GM19043 (cell line): ENCODE results near the gene C7.
"Not testable (repeated sequence)": the region's sequence is repeated elsewhere in the genome, so short reads cannot be mapped to it uniquely, and the experiment has no call there.

Experiments
- ATAC-seq: cut with Tn5 transposase; IDR thresholded peaks from one replicate; pipeline ENCODE4 v1.9.1; 2021; ENCODE audit warnings: low read depth; ENCODE audit not compliant: unreplicated experiment

C7 gene

DNA sequence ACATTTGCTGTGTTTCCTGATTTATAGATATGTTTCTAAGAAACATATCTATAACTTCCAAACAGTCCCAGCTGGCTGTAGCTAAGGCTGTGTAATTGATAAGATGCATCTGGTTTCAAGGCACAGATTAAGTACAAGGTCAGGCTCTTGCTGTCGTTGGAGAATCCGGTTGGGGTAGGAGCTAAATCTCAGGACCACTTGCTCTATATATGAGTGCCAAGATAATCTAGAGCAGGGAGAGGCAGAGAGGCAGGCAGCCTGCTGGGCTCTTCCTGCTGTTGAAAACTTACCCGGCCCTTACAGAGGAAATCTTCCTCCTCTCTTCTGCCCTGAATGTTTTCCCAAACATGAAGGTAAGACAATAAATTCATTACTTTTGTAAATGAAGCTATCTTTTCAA, at the start of gene C7:
Gene C7 (plus strand): TSS at position 234 of the 400 bp plus-strand sequence. CDS start 114 bp downstream, at position 348.
- ATAC-seq, result no peak

DNA sequence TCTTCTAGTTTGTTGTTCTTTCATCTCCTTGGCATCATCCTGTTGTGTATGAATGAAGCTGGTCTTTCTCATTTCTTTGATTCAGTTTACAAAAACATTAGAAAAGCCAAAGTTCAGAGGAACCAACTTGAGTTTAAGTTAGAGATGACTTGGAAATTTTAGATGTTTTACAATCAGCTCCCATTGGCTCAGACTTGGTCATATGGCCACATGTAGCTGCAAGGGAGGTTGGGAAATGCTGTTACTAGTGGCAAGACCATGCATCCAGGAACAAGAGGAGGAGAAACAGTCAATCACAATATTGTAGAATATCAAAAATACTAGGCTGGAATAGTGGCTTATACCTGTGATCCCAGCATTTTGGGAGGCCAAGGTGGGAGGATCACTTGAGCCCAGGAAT, 48.6 kb upstream of the C7 start:
- ATAC-seq, result no peak

DNA sequence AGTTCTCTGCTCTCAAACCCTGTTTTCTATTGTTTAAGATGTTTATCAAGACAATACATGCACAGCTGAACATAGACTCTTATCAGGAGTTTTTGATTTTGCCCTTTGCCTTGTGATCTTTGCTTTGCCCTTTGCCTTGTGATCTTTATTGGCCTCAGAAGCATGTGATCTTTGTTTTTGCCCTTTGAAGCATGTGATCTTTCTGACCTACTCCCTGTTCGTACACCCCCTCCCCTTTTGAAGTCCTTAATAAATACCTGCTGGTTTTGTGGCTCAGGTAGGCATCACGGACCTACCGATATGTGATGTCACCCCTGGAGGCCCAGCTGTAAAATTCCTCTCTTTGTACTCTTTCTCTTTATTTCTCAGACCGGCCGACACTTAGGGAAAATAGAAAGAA, 44.3 kb upstream of the C7 start:
- ATAC-seq, result not testable (repeated sequence)

DNA sequence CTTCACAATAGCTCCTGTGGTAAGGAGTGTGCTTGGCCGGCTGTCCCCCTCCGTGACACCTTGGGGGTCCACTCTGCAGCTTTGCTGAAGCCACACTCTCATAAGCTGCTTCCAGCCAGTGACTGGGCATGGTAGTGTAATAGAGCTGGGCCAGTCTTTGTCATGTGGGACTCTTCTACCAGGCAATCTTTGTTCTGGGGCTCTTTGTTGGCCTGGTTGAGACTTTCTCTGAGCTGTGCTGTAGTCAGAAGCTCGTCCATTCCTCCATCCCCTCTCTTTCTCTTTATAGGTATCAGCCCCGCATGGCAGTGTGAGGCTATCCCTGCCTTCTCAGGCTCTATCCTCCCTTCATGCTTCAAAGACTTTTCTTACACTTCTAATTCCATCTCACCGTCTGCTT, 42.5 kb upstream of the C7 start:
- no peak for ATAC-seq

DNA sequence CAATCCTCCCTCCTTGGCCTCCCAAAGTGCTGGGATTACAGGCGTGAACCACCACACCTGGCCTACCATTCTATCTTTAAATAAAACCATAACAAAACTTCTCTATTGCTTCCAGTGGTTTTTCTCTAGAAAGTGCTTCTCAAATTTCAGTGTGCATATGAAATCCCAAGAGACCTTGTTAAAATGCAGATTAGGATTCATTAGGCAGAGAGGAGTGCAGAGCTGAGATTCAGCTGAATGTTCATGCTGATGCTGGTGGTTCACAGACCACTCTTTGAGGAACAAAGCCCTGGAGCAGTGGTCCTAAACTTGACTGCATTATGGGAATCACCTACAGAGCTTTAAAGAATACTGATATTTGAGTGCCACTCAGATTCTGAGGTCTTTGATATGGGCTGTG, 39.9 kb upstream of the C7 start:
- ATAC-seq, result no peak

DNA sequence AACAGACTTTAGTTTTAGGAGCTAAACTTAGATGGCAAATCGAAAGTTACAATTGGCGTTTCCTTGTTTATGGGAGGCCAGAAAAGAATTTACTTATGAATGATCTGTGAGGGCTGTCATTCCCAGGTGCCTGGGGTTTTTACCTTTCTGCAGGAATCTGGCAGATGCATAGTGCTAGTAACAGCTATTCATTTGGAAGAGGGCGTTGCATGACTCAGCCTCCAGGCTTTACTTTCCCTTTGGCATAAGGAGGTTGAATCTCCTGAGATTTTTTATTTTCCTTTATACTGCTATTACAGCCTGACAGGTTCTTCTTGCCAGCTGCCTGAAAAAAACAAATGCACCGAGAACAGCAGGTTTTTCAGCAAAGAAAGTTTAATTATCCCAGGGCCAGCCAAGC, 38.1 kb upstream of the C7 start:
- no peak for ATAC-seq

DNA sequence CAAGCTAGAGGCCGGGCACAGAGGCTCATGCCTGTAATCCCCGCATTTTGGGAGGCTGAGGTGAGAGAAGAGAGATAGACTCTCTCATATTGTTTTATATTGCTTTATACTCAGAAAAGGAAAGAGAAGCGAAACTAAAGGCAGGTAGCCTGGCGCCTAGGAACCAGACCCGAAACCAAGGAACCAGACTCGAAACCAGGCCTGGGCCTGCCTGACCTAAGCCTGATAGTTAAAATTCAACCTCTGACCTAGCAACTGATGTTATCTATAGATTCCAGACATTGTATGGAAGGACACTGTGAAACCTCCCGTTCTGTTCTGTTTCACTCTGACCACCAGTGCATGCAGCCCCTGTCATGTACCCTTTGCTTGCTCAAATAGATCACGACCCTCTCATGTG, 37.0 kb upstream of the C7 start:
- not testable (repeated sequence) for ATAC-seq

DNA sequence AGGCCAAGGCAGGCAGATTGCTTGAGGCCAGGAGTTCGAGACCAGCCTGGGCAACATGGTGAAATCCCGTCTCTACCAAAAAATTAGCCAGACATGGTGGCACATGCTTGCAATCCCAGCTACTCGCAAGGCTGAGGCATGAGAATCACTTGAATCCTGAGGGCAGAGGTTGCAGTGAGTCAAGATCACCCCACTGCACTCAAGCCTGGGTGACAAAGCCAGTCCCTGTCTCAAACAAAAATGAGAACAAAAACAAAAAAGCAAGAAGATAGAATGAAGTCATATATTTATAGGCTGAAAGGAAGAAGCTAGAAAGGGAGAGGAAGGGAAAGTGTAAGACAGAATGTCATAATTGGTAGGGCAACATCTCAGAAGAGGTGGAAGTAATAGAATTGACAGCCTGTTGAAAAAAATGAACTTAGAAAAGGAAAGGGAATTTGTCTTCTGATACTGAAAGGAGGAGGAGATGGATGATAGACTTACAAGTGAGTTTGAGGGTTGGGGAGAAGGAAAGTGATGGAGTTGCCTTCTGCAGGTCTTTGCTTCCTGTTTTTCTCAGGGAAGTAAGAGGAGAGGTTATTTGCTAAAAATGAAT, 35.9 kb upstream of the C7 start:
- no peak for ATAC-seq

DNA sequence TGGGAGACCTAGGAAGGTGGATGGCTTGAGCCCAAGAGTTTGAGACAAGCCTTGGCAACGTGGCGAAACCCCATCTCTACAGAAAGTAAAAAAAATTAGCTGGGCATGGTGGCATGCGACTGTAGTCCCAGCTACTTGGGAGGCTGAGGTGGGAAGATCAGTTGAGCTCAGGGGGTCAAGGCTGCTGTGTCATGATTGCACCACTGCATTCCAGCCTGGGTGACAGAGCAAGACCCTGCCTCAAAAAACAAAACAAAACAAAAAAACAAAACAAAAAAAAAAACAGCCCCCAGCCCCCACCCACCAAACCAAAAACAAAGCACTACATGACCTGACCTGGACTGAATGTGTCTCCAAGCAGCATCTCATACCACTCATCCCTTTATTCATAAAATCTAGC, 33.3 kb upstream of the C7 start:
- ATAC-seq, result no peak

DNA sequence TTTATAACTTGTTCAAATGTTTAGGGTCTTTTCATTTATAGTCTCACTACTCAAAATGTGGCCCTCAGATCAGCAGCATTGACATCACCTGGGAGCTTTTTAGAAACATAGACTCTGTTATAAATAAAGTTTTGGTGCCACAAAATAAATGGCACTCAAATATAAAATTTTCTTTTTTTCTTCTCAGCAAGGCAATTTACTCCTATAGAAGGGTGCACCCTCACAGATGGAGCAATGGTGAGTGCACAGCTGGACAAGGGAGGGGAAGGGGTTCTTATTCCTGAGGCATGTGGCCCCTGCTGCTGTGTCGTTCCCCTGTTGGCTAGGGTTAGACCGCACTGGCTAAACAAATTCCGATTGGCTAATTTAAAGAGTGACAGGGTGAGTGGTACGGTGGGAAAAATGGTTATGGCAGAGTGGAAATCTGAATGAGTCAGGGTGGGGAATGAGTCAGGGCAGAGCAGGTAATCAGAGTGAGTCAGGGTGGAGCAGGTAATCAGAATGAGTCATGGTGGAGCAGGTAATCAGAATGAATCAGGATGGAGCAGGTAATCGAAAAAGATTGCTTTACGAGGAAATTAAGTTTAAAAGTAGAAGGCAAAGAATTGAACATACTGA, 31.8 kb upstream of the C7 start:
- ATAC-seq, result no peak

DNA sequence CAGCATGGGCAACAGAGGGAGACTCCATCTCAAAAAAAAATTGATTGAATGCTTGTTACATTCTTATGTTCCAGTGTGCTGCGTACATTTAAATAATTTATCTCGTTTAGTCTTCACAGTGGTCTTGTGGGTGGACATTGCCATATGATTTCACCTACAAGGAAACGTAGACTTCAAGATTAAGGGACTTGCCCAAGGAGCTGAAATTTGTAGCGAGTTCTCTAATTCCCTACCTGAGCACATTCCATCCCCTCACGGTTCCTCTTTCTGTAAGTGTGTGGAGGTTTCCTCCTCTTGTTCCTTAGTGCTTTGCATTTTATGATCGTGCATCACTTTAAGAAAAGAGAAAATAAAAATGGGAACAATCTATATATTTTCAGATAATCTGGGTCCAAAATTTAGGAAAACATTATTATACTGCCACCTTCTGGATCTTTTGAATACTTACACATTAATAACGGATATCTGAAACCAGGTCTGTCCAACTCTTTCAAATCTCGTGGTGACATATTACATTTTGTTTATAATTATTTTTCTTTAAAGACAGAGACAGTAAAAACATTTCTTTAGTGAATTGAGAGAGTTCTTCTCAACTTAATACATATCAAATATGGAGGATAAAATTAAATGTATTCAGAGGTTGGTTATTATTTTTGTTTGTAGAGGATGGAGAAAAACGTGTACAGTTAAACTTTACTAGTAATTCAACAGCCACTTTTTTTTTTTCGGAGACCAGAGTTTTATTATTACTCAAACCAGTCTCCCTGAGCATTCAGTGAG, 29.9 kb upstream of the C7 start:
- no peak for ATAC-seq

DNA sequence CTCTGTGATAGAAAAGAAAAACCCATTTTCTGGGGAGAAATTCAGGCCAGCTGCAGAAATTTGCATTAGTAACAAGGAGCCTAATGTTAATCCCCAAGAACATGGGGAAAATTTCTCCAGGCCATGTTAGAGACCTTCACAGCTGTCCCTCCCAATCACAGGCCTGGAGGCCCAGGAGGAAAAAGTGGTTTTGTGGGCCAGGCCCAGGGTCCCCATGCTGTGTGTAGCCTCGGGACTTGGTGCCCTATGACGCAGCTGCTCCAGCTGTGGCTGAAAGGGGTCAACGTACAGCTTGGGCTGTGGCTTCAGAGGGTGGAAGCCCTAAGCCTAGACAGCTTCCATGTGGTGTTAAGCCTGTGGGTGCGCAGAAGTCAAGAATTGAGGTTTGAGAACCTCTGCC, 27.0 kb upstream of the C7 start:
- no peak for ATAC-seq

DNA sequence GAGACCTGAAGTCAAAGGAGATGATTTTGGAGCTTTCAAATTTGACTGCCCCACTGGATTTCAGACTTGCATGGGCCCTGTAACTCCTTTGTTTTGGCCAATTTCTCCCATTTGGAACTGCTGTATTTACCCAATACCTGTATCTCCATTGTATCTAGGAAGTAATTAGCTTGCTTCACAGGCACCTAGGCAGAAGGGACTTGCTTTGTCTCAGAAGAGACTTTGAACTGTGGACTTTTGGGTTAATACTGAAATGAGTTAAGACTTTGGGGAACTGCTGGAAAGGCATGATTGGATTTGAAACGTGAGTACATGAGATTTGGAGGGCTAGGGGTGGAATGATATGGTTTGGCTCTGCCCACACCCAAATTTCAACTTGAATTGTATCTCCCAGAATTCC, 26.2 kb upstream of the C7 start:
- not testable (repeated sequence) for ATAC-seq

DNA sequence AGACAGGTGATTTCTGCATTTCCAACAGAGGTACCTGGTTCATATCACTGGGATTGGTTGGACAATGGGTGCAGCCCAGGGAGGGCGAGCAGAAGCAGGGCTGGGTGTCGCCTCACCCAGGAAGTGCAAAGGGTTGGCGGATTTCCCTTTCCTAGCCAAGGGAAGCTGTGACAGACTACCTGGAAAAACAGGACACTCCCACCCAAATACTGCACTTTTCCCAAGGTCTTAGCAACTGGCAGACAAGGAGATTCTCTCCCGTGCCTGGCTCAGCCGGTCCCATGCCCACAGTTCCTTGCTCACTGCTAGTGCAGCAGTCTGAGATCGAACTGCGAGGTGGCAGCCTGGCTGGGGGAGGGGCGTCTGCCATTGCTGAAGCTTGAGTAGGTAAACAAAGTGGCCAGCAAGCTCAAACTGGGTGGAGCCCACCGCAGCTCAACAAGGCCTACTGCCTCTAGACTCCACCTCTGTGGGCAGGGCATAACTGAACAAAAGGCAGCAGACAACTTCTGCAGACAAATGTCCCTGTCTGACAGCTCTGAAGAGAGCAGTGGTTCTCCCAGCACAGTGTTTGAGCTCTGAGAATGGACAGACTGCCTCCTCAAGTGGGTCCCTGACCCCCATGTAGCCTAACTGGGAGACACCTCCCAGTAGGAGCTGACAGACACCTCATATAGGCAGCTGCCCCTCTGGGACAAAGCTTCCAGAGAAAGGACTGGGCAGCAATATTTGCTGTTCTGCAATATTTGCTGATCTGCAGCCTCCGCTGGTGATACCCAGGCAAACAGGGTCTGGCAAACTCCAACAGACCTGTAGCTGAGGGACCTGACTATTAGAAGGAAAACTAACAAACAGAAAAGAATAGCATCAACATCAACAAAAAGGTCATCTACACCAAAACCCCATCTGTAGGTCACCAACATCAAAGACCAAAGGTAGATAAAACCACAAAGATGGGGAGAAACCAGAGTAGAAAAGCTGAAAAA, 13.6 kb upstream of the C7 start:
- ATAC-seq, result not testable (repeated sequence)

DNA sequence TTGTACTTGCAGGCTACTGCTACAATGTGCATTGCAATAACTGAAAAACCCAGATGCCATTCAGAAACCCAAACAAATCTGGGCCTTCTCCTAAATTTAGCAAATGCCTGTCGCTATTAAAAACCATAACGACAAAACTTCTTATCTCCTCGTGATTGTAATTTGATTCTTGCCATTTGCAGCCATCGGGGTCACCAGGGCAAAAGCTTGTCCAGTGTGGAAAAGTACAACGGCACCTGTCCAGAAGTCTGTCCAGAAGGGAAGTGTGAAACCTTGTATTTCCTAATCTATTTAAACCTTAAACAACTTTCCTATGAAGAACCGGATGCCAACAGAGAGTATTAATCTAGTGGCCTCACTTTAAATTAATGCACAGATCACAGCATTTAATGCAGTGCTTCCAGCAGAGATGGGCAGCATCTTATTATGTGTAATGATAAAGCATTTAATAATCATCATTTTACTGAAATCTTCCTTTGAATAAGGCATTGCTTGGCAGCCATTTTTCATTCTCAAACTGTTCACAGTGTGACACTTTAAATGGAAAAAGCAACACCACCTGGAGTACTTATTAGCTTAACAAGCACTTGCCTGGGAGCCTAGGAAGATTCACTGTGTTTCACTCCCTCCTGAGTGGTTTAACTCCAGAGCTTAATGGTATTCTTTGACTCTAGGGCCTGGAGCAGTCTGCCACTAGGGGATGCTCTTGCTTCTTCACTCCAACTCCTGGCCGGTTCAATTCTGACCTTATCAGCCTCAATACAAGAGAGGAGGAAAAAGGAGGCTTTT, 4.9 kb upstream of the C7 start:
- peak; percentile 84 for ATAC-seq

DNA sequence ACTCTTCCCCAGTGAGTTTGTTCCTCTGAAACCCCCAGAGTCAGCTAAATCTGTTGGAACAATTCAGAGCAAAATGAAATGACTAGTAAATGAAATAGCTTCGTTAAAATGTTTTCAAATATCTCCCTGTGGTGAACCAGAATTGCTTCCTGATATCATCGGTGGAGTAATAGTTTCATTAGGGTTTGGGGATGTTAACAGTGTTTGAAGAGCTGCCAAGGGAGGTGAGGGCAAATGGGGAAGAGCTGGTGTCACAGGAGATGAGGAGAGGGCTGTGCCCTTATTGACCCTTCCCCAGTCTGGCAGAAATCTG, 4.3 kb upstream of the C7 start:
- ATAC-seq, result no peak

DNA sequence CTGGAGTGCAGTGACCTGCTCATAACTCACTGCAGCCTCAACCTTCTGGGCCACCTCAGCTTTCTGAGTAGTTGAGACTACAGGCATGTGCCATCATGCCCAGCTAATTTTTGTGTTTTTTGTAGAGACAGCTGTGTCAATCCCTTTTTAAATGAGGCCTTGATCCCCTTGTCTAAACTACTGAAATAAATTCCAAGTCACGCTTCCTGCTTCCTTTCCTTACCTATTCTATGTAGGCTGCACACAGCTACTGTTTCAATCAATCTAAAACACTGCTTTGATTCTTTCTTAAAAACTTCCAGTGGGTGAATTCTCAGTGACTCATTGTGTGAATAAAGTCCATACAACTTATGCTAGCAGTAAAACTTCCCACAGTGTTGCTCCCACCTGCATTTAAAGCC, 2.9 kb upstream of the C7 start:
- ATAC-seq, result no peak

DNA sequence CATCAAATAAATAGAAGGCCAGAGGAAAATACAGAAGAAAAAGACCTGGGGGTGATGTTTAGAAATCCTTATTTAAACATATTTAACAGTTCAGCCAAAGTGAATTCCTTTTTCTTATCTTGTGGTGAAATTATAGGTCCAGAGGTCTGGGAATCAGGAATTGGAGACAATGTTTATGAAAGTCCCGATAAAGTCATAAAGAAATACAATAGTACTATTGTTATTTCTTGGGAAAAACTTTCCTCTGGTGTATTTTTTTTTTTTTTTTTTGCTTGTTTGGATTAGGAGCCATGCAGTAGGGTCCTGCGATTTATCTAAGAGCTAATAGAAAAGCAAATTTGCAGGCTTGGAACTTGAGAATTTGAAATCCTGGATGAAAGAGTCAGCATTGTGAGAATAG, 426 bp downstream of the C7 start:
- no peak for ATAC-seq

DNA sequence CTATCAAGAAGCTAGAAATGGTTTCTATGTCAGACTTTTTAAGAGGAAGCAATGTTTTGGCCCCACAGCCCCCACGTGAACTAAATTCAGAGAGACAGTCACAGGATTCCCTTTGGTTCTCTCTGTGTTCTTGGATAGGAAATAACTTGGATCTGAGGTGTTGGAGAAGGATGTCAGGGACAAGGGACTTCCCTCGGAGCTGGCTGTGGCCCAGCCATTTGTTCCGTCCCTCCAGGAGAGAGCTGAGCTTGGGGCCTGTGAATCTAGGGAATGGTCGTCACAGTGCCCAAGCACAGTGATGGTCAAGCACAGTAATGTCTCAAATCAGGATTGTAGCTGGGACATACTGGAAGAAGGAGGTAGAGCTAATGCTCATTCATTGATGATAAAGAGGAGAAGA, 2.0 kb downstream of the C7 start:
- ATAC-seq, result no peak

DNA sequence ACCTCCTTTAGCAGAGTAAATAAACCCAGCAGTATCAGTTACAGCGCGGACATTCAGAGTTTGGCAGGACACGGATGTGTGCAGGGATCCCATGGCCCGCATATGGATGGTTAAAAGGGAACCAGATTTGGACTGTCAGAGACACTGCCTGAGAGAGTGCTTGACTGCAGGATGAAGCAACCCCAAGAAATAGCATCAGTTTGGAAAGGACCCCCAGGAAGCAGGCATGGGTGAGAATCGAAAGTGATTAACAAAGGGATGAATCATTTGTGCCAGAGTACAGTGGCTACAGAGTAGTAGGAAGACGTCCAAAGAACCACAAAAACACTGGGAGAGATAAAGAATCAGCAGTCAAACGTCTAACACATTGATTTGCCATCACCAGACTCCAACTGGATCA, 5.5 kb downstream of the C7 start:
- no peak for ATAC-seq
